PC-9 (cell line): Measurements from ENCODE around the gene STOX1. TPM values are rescaled to one million over a fixed set of nuclear protein-coding genes. Genes with fewer than 3 reads are reported as not detected.

Experiments
- total RNA-seq: library from RNA; stranded (reverse); gene quantifications from 2 replicates; pipeline ENCODE4 v1.2.3, GENCODE V29; 2021

STOX1 gene
- total RNA-seq, 1 experiment from 2014 or later, result 4.4 TPM

Other genes with a start within 250 kb of the STOX1 start
- 66.1 and 98.3 TPM in 2 replicates for gene CCAR1, start 106.3 kb upstream of the STOX1 start, total RNA-seq
- gene DDX50, start 73.8 kb downstream of the STOX1 start, total RNA-seq, result 33.8 and 37.7 TPM in 2 replicates
- gene DDX21, start 128.6 kb downstream of the STOX1 start, total RNA-seq, result 65.8 and 88.0 TPM in 2 replicates
- 26.0 and 30.1 TPM in 2 replicates for gene KIFBP, start 161.3 kb downstream of the STOX1 start, total RNA-seq